SW480 (cell line): Measurements from ENCODE around the gene ATF6.

Experiments
- DNase-seq: peaks from one replicate; pipeline ENCODE4 v3.0.0-alpha.2; 2016; ENCODE audit warnings: low spot score

The ATF6 gene

GRCh38 chr1:162003061-162003829, 237.1 kb downstream of the ATF6 start:
- DNase-seq, result no peak

GRCh38 chr1:162003830-162004215, 237.7 kb downstream of the ATF6 start:
- no peak for DNase-seq

- no peak for DNase-seq
These were observed 238.4 kb downstream of the ATF6 start for GRCh38 chr1:162004441-162004950.

- no peak for DNase-seq
These were observed 240.0 kb downstream of the ATF6 start for GRCh38 chr1:162006081-162006480.

- DNase-seq, result no peak
These were observed 241.3 kb downstream of the ATF6 start for GRCh38 chr1:162007466-162007865.

GRCh38 chr1:162008799-162009198, 242.7 kb downstream of the ATF6 start:
- no peak for DNase-seq

- DNase-seq, result no peak
These were observed 243.5 kb downstream of the ATF6 start for GRCh38 chr1:162009501-162010174.

- no peak for DNase-seq
These were observed 244.0 kb downstream of the ATF6 start for GRCh38 chr1:162010175-162010506.

- DNase-seq, result no peak
These were observed 245.4 kb downstream of the ATF6 start for GRCh38 chr1:162011337-162012012.

- no peak for DNase-seq
These were observed 247.2 kb downstream of the ATF6 start for GRCh38 chr1:162013289-162013688.
